ENCODE measurements around the gene ADGRG1.

GRCh38 chr16:57603115-57604024 lies 25.1 kb upstream of the ADGRG1 start:
- TF ChIP-seq CTCF (conservative IDR thresholded peaks at IDR 0.05; ENCODE audit: low read length) (no peak), EZH2phosphoT487 (IDR thresholded peaks at IDR 0.05; ENCODE audit: borderline replicate concordance, low read depth, low read length) (no peak)

Measured in OCI-LY7 (cell line).